SU-DHL-6 (cell line): ENCODE data around the gene MRFAP1L1.
"Not testable (repeated sequence)": the region's sequence is repeated elsewhere in the genome, so short reads cannot be mapped to it uniquely, and the experiment has no call there.

ENCODE experiments used
- H2AFZ ChIP-seq: fragments of 200-600 bp; sonication (generic); 2 replicates; pipeline ENCODE4 v1.6.1; 2014; ENCODE audit warnings: low read depth, mild to moderate bottlenecking, moderate library complexity, mixed read lengths, antibody characterized with exemption, low read length; ENCODE audit not compliant: severe bottlenecking
- H3F3A ChIP-seq: fragments of 200-600 bp; shearing (Covaris generic); 2 replicates; pipeline ENCODE4 v1.6.0; 2016; ENCODE audit warnings: antibody characterized with exemption, mild to moderate bottlenecking; ENCODE audit not compliant: insufficient read depth
- H3K27ac ChIP-seq: fragments of 200-600 bp; sonication (generic); 2 replicates; pipeline ENCODE4 v1.5.1; 2016; ENCODE audit warnings: low read depth, mild to moderate bottlenecking, low read length, moderate library complexity, mixed read lengths
- H3K27me3 ChIP-seq: fragments of 200-600 bp; sonication (generic), shearing (Covaris generic); 2 replicates; pipeline ENCODE4 v1.6.0; 2014; ENCODE audit warnings: mild to moderate bottlenecking, low read length
- H3K36me3 ChIP-seq: fragments of 200-600 bp; sonication (generic); 2 replicates; pipeline ENCODE4 v1.6.1; 2014; ENCODE audit warnings: mild to moderate bottlenecking, low read length, mixed read lengths
- H3K4me2 ChIP-seq: fragments of 300-600, 200-600 bp; shearing (Covaris generic), sonication (generic); 2 replicates; pipeline ENCODE4 v1.6.0; 2014; ENCODE audit warnings: low read length, low read depth, mild to moderate bottlenecking; ENCODE audit not compliant: poor library complexity, severe bottlenecking
- H3K4me3 ChIP-seq: fragments of 200-600 bp; sonication (generic); 2 replicates; pipeline ENCODE4 v1.5.1; 2014; ENCODE audit warnings: antibody characterized with exemption, low read length, mild to moderate bottlenecking, mixed read lengths; ENCODE audit not compliant: insufficient read depth, poor library complexity, severe bottlenecking
- H3K79me2 ChIP-seq: fragments of 200-600 bp; sonication (generic); 2 replicates; pipeline ENCODE4 v1.6.1; 2014; ENCODE audit warnings: mild to moderate bottlenecking, low read length, moderate library complexity; ENCODE audit not compliant: insufficient read depth
- H3K9ac ChIP-seq: fragments of 200-600 bp; sonication (generic); 2 replicates; pipeline ENCODE4 v1.7.0; 2014; ENCODE audit warnings: mild to moderate bottlenecking, low read length
- H3K9me2 ChIP-seq: fragments of 200-600 bp; sonication (generic); replicated peaks from 2 replicates; pipeline ENCODE4 v1.6.1; 2014; ENCODE audit warnings: low read length; ENCODE audit not compliant: insufficient read depth
- H3K9me3 ChIP-seq: fragments of 200-600 bp; sonication (generic); 2 replicates; pipeline ENCODE4 v1.6.1; 2014; ENCODE audit warnings: low read length, mixed read lengths; ENCODE audit not compliant: insufficient read depth
- H4K20me1 ChIP-seq: fragments of 200-600 bp; sonication (generic); 2 replicates; pipeline ENCODE4 v1.6.1; 2014; ENCODE audit warnings: low read depth, mild to moderate bottlenecking, antibody characterized with exemption, low read length, moderate library complexity, mixed read lengths
- EZH2phosphoT487 ChIP-seq: fragments of 200-600 bp; sonication (generic), shearing (Covaris generic); conservative IDR thresholded peaks from 2 replicates; pipeline ENCODE4 v1.6.1; 2018; ENCODE audit warnings: mild to moderate bottlenecking, antibody characterized with exemption, low read length, moderate library complexity, mixed read lengths
- TF ChIP-seq, protein P1 (sequence below): fragments of 200-600 bp; sonication (generic); IDR thresholded peaks from one replicate; pipeline ENCODE4 v1.5.1; 2017; ENCODE audit warnings: antibody characterized with exemption, mild to moderate bottlenecking, low read length, moderate library complexity; ENCODE audit not compliant: insufficient read depth, poor library complexity, severe bottlenecking

MRFAP1L1 gene

DNA sequence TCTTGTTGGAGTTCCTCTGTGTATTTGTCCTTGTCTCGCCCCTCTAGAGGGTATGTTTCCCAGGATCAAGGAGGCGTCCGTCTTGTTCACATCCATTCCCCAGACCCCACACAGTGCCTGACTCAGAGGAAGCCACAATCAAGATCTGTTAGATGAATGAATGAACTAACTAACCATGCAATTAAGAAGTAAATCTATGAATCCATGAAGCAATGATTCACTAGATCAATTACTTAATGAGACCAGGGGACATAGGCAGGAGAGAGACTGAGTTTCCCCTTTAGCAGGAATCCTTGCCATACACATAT, 18.2 kb upstream of the MRFAP1L1 start:
- Histone ChIP-seq H3K4me2 (no peak overlapping the region), H3K9me2 (no peaks in the 10 kb centered on the region), H3F3A (no peaks in the 10 kb centered on the region), H3K27me3 (no peaks in the 10 kb centered on the region), H3K79me2 (no peaks in the 10 kb centered on the region), H3K9me3 (no peaks in the 10 kb centered on the region), H4K20me1 (no peaks in the 10 kb centered on the region), H3K9ac (no peak overlapping the region), H2AFZ (no peak overlapping the region), H3K4me3 (no peak overlapping the region), H3K27ac (no peak overlapping the region), H3K36me3 (no peaks in the 10 kb centered on the region)
- TF ChIP-seq, protein P1, sequence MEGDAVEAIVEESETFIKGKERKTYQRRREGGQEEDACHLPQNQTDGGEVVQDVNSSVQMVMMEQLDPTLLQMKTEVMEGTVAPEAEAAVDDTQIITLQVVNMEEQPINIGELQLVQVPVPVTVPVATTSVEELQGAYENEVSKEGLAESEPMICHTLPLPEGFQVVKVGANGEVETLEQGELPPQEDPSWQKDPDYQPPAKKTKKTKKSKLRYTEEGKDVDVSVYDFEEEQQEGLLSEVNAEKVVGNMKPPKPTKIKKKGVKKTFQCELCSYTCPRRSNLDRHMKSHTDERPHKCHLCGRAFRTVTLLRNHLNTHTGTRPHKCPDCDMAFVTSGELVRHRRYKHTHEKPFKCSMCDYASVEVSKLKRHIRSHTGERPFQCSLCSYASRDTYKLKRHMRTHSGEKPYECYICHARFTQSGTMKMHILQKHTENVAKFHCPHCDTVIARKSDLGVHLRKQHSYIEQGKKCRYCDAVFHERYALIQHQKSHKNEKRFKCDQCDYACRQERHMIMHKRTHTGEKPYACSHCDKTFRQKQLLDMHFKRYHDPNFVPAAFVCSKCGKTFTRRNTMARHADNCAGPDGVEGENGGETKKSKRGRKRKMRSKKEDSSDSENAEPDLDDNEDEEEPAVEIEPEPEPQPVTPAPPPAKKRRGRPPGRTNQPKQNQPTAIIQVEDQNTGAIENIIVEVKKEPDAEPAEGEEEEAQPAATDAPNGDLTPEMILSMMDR, result no peak
- TF ChIP-seq EZH2phosphoT487, result no peak

DNA sequence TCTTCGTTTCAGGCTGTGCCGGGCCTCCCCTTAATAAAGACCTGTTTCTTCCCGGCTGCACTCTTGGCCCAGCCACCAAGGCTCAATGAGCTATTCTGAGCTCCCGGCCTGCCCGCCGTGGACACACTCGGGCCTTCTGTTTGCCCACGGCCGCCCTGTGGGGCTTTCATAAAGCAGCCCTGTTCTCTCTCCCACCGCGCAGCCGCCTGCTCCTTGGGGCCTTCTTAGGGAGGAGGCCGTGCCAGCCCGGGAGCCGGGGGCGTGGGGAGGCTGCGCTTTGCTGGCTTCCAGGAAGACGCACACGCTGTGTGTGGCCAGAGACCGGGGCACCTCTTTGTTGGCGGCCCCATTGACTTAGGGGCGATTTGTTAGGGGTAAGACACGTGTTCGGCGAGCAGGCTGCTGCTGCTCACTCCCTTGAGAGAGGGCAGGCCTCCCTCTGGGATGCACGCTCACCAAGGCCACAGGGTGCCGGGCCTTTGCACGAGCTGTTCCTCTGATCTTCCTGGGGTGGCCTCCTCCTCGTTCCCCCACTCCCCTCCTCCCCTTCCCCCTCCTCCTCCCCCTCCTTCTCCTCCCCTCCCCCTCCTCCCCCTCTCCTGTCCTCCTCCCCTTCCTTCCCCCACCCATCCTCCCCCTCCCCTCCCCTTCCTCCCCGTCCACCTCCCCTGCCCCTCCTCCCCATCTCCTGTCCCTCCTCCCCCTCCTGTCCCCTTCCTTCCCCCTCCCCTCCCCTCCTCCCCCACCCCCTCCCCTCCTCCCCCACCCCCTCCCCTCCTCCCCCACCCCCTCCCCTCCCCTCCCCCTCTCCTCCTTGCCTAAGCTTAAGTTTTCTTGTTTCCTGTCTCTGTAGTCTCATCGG, 17.6 kb upstream of the MRFAP1L1 start:
- no peak for TF ChIP-seq EZH2phosphoT487
- TF ChIP-seq, protein P1, result no peak
- Histone ChIP-seq H3K27me3 (no peaks in the 10 kb centered on the region), H3K4me3 (no peak overlapping the region), H3K9me3 (no peaks in the 10 kb centered on the region), H4K20me1 (no peaks in the 10 kb centered on the region), H3K79me2 (no peaks in the 10 kb centered on the region), H3K9ac (no peak overlapping the region), H3K4me2 (no peak overlapping the region), H3K27ac (no peak overlapping the region), H3K9me2 (no peaks in the 10 kb centered on the region), H3F3A (no peaks in the 10 kb centered on the region), H3K36me3 (no peaks in the 10 kb centered on the region), H2AFZ (no peak overlapping the region)

DNA sequence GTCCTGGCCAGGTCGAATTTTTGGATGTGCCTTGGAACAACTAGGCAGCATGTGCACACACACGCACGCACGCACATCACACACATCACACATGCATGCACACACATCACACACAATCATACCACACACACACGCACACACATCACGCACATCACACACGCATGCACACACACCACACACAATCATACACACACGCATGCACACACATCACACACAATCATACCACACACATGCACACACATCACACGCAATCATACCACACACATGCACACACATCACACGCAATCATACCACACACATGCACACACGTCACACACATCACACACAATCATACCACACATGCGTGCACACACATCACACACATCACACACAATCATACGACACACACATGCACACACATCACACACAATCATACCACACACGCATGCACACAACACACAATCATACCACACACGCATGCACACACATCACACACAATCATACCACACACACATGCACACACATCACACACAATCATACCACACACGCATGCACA, 15.8 kb upstream of the MRFAP1L1 start:
- H3K9me3 ChIP-seq, H3F3A ChIP-seq, H3K27me3 ChIP-seq, H3K79me2 ChIP-seq, H3K9ac ChIP-seq, H3K4me3 ChIP-seq, H3K9me2 ChIP-seq, H3K27ac ChIP-seq, H4K20me1 ChIP-seq, H3K36me3 ChIP-seq, H3K4me2 ChIP-seq, H2AFZ ChIP-seq: not testable (repeated sequence)

DNA sequence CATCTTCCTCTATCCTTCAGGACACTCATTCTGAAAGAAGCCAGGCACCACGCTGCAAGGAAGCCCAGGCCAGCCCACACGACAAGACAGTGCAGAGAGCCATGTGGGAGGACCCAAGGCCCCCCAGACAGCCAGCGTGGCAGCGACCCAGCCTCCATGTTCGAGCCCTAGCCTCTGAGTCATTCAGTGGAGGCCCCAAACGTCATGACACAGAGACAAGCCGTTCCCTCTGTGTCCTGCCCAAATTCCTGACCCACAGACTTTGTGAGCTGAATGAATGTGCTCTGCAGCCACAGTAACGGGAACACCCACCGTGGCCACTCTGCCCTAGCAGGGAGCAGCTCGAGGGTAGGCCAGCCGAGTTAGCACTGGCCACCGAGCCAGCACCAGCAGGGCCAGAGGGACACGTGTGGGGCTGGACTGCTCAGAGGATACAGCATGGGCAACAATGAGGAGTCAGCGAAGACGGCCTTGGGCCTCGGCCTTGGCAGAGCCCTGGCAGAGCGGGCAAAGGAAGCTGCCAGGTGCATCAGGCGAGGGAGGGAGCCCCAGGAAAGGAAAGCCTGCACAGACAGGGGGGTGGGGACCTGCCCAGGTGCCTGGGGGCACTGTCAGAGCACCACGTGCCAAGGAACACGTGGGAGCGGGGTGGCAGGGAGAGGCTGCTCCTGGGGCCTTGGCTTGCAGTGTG, 14.9 kb upstream of the MRFAP1L1 start:
- Histone ChIP-seq H3K9me2 (no peaks in the 10 kb centered on the region), H3K4me3 (no peak overlapping the region), H4K20me1 (no peaks in the 10 kb centered on the region), H3F3A (no peaks in the 10 kb centered on the region), H2AFZ (no peak overlapping the region), H3K9ac (no peak overlapping the region), H3K79me2 (no peaks in the 10 kb centered on the region), H3K27me3 (no peaks in the 10 kb centered on the region), H3K9me3 (no peaks in the 10 kb centered on the region), H3K4me2 (no peak overlapping the region), H3K27ac (no peak overlapping the region), H3K36me3 (no peaks in the 10 kb centered on the region)
- TF ChIP-seq, protein P1, result no peak
- TF ChIP-seq EZH2phosphoT487, result no peak
